ENCODE measurements around the gene RNASEH2B. TPM values are rescaled to one million over a fixed set of nuclear protein-coding genes. Genes with fewer than 3 reads are reported as not detected.

The RNASEH2B gene
- total RNA-seq, 2 experiments from 2014 or later, result 225 to 322 TPM

DNA sequence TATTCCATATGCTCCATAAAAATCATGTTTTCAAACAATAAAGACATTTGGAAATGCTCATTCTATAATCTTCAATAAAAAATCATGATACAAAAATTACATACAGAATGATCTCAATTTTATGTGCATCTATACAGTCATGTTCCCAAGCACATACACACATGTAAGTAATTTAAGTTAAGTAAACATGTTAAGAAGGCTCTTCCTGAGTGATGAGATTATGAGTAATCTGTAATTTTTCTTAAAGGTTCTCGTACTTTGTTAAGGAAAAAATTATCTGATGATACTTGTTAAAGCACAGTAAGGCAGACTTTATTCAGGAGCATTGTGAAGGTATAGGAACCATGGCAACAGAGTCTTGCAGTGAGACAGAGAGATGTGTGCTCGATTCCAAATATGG, 36.1 kb upstream of the RNASEH2B start:
- 0 out of 2 replicates have a peak, but pooled peaks cover 4% of the 10 kb centered on the region for H3K9me3 ChIP-seq (ENCODE audit: low read length)
- no peak overlapping the region for H2AFZ ChIP-seq (ENCODE audit: low read length)
- no peak overlapping the region for H3K4me2 ChIP-seq (ENCODE audit: low read length)
- H4K20me1 ChIP-seq (ENCODE audit: insufficient read depth, low read length), result no peaks in the 10 kb centered on the region
- DNase-seq (ENCODE audit: low spot score), result no peak
- H3K9me2 ChIP-seq (ENCODE audit: insufficient read depth, low read length), result no peaks in the 10 kb centered on the region
- no peaks in the 10 kb centered on the region for H3K79me2 ChIP-seq (ENCODE audit: insufficient read depth, low read depth, low read length)
- H3K4me1 ChIP-seq (ENCODE audit: insufficient read depth, low read length, poor library complexity, severe bottlenecking), result peaks cover 1% of the 10 kb centered on the region
- H3K36me3 ChIP-seq (ENCODE audit: insufficient read depth, low read length), result no peaks in the 10 kb centered on the region
- intact Hi-C loops (cut with micrococcal nuclease; ENCODE audit: unreplicated experiment), result no loop called here
- TF ChIP-seq EZH2phosphoT487 (IDR thresholded peaks at IDR 0.05; ENCODE audit: borderline replicate concordance, low read depth, low read length), result no peak
- no peak for TF ChIP-seq CTCF (conservative IDR thresholded peaks at IDR 0.05; ENCODE audit: low read length)
- no peak overlapping the region for H3K4me3 ChIP-seq (ENCODE audit: low read depth, low read length, poor library complexity, severe bottlenecking)
- ChIA-PET CTCF (ENCODE audit: unreplicated experiment) (no interaction called here), POLR2A (no interaction called here)
- BruUV-seq (replicated peaks), result no TSS peak
- no peak overlapping the region for H3K27ac ChIP-seq (ENCODE audit: low read depth, low read length, poor library complexity, severe bottlenecking)

- H3K9me3 ChIP-seq (ENCODE audit: low read length), result 0 out of 2 replicates have a peak, but pooled peaks cover under 1% of the 10 kb centered on the region
- TF ChIP-seq EZH2phosphoT487 (IDR thresholded peaks at IDR 0.05; ENCODE audit: borderline replicate concordance, low read depth, low read length) (no peak), CTCF (conservative IDR thresholded peaks at IDR 0.05; ENCODE audit: low read length) (no peak)
- H3K4me2 ChIP-seq (ENCODE audit: low read length), result no peak overlapping the region
- no peak overlapping the region for H3K4me3 ChIP-seq (ENCODE audit: low read depth, low read length, poor library complexity, severe bottlenecking)
- DNase-seq (ENCODE audit: low spot score), result no peak
- H3K9me2 ChIP-seq (ENCODE audit: insufficient read depth, low read length), result no peaks in the 10 kb centered on the region
- POLR2A ChIA-PET, result interaction anchor here (0.7 kb wide), 1 partner anchor 17 kb away, joined by 3 read pairs; no protein-coding TSS in a partner anchor
- H3K4me1 ChIP-seq (ENCODE audit: insufficient read depth, low read length, poor library complexity, severe bottlenecking), result no peaks in the 10 kb centered on the region
- CTCF ChIA-PET (ENCODE audit: unreplicated experiment), result no interaction called here
- no peaks in the 10 kb centered on the region for H3K79me2 ChIP-seq (ENCODE audit: insufficient read depth, low read depth, low read length)
- intact Hi-C loops (cut with micrococcal nuclease; ENCODE audit: unreplicated experiment), result no loop called here
- no peak overlapping the region for H3K27ac ChIP-seq (ENCODE audit: low read depth, low read length, poor library complexity, severe bottlenecking)
- H4K20me1 ChIP-seq (ENCODE audit: insufficient read depth, low read length), result no peaks in the 10 kb centered on the region
- no TSS peak for BruUV-seq (replicated peaks)
- H2AFZ ChIP-seq (ENCODE audit: low read length), result no peak overlapping the region
- H3K36me3 ChIP-seq (ENCODE audit: insufficient read depth, low read length), result no peaks in the 10 kb centered on the region
Measured at GRCh38 chr13:50873991-50874390, 35.6 kb upstream of the RNASEH2B start.

DNA sequence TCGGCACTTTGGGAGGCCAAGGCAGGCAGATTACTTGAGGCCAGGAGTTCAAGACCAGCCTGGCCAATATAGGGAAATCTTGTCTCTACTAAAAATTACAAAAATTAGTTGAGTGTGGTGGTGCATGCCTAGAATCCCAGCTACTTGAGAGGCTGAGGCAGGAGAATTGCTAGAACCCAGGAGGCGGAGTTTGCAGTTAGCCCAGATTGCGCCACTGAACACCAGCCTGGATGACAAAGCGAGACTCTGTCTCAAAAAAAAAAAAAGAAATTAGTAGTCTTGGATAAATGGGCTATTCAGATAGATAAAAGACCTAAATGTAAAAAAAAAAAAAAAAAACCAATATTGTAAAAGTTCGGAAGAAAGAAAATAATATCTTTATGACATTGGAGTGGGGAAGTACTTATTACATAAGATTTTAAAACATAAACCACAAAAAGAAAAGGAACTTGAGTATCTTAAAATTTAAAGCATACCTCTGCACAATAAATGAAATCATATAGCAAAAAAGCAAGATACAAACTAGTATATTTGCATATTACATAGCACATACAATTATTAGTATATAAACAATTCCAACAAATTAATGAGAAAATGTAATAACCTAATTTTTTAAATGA, 26.7 kb upstream of the RNASEH2B start:
- Histone ChIP-seq H4K20me1 (ENCODE audit: insufficient read depth, low read length) (no peaks in the 10 kb centered on the region), H3K4me1 (ENCODE audit: insufficient read depth, low read length, poor library complexity, severe bottlenecking) (peaks cover 22% of the 10 kb centered on the region), H3K36me3 (ENCODE audit: insufficient read depth, low read length) (no peaks in the 10 kb centered on the region; the same call in 1 of the 2 replicates), H3K27ac (ENCODE audit: low read depth, low read length, poor library complexity, severe bottlenecking) (no peak overlapping the region), H3K9me3 (ENCODE audit: low read length) (peaks cover 3% of the 10 kb centered on the region; the same call in 1 of the 2 replicates), H3K9me2 (ENCODE audit: insufficient read depth, low read length) (no peaks in the 10 kb centered on the region), H3K79me2 (ENCODE audit: insufficient read depth, low read depth, low read length) (no peaks in the 10 kb centered on the region), H2AFZ (ENCODE audit: low read length) (no peak overlapping the region), H3K4me2 (ENCODE audit: low read length) (no peak overlapping the region), H3K4me3 (ENCODE audit: low read depth, low read length, poor library complexity, severe bottlenecking) (no peak overlapping the region)
- ChIA-PET POLR2A (interaction anchor here (1.6 kb wide), 1 partner anchor 18 kb away, joined by 6 read pairs; no protein-coding TSS in a partner anchor), CTCF (ENCODE audit: unreplicated experiment) (no interaction called here)
- DNase-seq (ENCODE audit: low spot score), result no peak
- intact Hi-C loops (cut with micrococcal nuclease; ENCODE audit: unreplicated experiment), result no loop called here
- BruUV-seq (replicated peaks), result no TSS peak
- no peak for TF ChIP-seq EZH2phosphoT487 (IDR thresholded peaks at IDR 0.05; ENCODE audit: borderline replicate concordance, low read depth, low read length)
- TF ChIP-seq CTCF (conservative IDR thresholded peaks at IDR 0.05; ENCODE audit: low read length), result no peak
